HL-60 (cell line): Measurements from ENCODE around the gene ZCCHC24.

Source experiments
- CTCF ChIP-seq: IDR thresholded peaks from one replicate; pipeline ENCODE4 v1.5.1; 2011; ENCODE audit warnings: low read length, control low read depth, inconsistent platforms; ENCODE audit not compliant: insufficient read depth
- GABPA ChIP-seq: IDR thresholded peaks from 2 replicates; pipeline ENCODE4 v1.6.1; 2012; ENCODE audit warnings: low read depth
- POLR2AphosphoS5 ChIP-seq: IDR thresholded peaks from 2 replicates; pipeline ENCODE4 v1.6.1; 2012; ENCODE audit warnings: low read depth
- REST ChIP-seq: IDR thresholded peaks from 2 replicates; pipeline ENCODE4 v1.6.1; 2012; ENCODE audit warnings: low read depth; ENCODE audit not compliant: insufficient replicate concordance

GRCh38 chr10:79445977-79446757 lies 743 bp upstream of the ZCCHC24 start:
- TF ChIP-seq POLR2AphosphoS5 (no peak), CTCF (no peak), REST (no peak), GABPA (no peak)
